NCI-H1417 (cell line): ENCODE results near the gene NHLH1.
A peak's percentile ranks its signal among the peaks of the same experiment; 100 is the strongest.

ENCODE experiments used
- DNase-seq, 3 experiments: peaks; one replicate each; lab custom pipeline; 2025; lab: John Stamatoyannopoulos, UW

The NHLH1 gene

GRCh38 chr1:160411271-160412027, 44.6 kb downstream of the NHLH1 start:
- peak in 1 of 3 experiments; percentile 49 for DNase-seq

GRCh38 chr1:160412028-160412362, 45.1 kb downstream of the NHLH1 start:
- no peak for DNase-seq

- no peak for DNase-seq
Measured at GRCh38 chr1:160413716-160414115, 46.8 kb downstream of the NHLH1 start.

- no peak for DNase-seq
Measured at GRCh38 chr1:160414881-160415280, 48.0 kb downstream of the NHLH1 start.

- no peak for DNase-seq
Measured at GRCh38 chr1:160415696-160416290, 48.9 kb downstream of the NHLH1 start.

- DNase-seq = peak; percentile 10 to 51 (median 18)
Measured at GRCh38 chr1:160416369-160416768, 49.5 kb downstream of the NHLH1 start.

GRCh38 chr1:160418483-160418882, 51.6 kb downstream of the NHLH1 start:
- DNase-seq = no peak

- DNase-seq = no peak
Measured at GRCh38 chr1:160419150-160419837, 52.4 kb downstream of the NHLH1 start.

- no peak for DNase-seq
Measured at GRCh38 chr1:160419838-160420169, 52.9 kb downstream of the NHLH1 start.

- DNase-seq = no peak
Measured at GRCh38 chr1:160420881-160421842, 54.3 kb downstream of the NHLH1 start.

GRCh38 chr1:160421881-160422280, 55.0 kb downstream of the NHLH1 start:
- DNase-seq = no peak
